ENCODE measurements around the gene NR1H4. TPM values are rescaled to one million over a fixed set of nuclear protein-coding genes. Genes with fewer than 3 reads are reported as not detected.
A peak's percentile ranks its signal among the peaks of the same experiment; 100 is the strongest.

NR1H4 gene
- total and polyA plus RNA-seq, 2 of the 13 experiments (the other 11 are each of a cell fraction or from before 2014, with no cell fraction given), result 27.3 to 114 TPM

GRCh38 chr12:100445081-100445481, 28.6 kb upstream of the NR1H4 start (continued):
- TF ChIP-seq ZBTB46 (CRISPR knock-in tag; IDR thresholded peaks at IDR 0.05; ENCODE audit: borderline replicate concordance), result no peak
- no peak for TF ChIP-seq TRAFD1 (CRISPR knock-in tag; IDR thresholded peaks at IDR 0.05; ENCODE audit: borderline replicate concordance)
- TF ChIP-seq JUNB (CRISPR knock-in tag; IDR thresholded peaks at IDR 0.05; ENCODE audit: borderline replicate concordance), result no peak
- TF ChIP-seq ZNF3 (CRISPR knock-in tag; IDR thresholded peaks at IDR 0.05), result no peak
- TF ChIP-seq ZNF292 (CRISPR knock-in tag; IDR thresholded peaks at IDR 0.05; ENCODE audit: borderline replicate concordance, low read depth), result no peak
- TF ChIP-seq ZNF354B (CRISPR knock-in tag; IDR thresholded peaks at IDR 0.05), result no peak
- TF ChIP-seq CREM (IDR thresholded peaks at IDR 0.05), result peak; percentile 40; the same call in 1 of the 2 replicates
- TF ChIP-seq CREM (CRISPR knock-in tag; IDR thresholded peaks at IDR 0.05), result no peak
- TF ChIP-seq NFYC (CRISPR knock-in tag; IDR thresholded peaks at IDR 0.05), result no peak
- 0 out of 2 replicates have a peak, but pooled peaks have one; percentile 30 for TF ChIP-seq YEATS4 (CRISPR knock-in tag; IDR thresholded peaks at IDR 0.05; ENCODE audit: borderline replicate concordance)
- TF ChIP-seq MYC (CRISPR knock-in tag; IDR thresholded peaks at IDR 0.05; ENCODE audit: borderline replicate concordance), result no peak
- TF ChIP-seq ZNF512 (CRISPR knock-in tag; IDR thresholded peaks at IDR 0.05), result no peak
- TF ChIP-seq CENPT (CRISPR knock-in tag; IDR thresholded peaks at IDR 0.05; ENCODE audit: low read depth), result no peak
- no peak for TF ChIP-seq ZNF367 (CRISPR knock-in tag; IDR thresholded peaks at IDR 0.05; ENCODE audit: borderline replicate concordance)
- no peak for TF ChIP-seq ZEB1 (IDR thresholded peaks at IDR 0.05; ENCODE audit: insufficient replicate concordance, low read depth)
- no peak for TF ChIP-seq ZNF788 (CRISPR knock-in tag; IDR thresholded peaks at IDR 0.05; ENCODE audit: borderline replicate concordance)
- no peak for TF ChIP-seq ZNF383 (CRISPR knock-in tag; IDR thresholded peaks at IDR 0.05; ENCODE audit: borderline replicate concordance)
- no peak for TF ChIP-seq BCL3 (CRISPR knock-in tag; IDR thresholded peaks at IDR 0.05)
- TF ChIP-seq EED (CRISPR knock-in tag; IDR thresholded peaks at IDR 0.05), result no peak
